Measurements from ENCODE around the gene ILF3.

ILF3 gene

GRCh38 chr19:10701955-10702525 lies 47.9 kb downstream of the ILF3 start:
- FAIRE-seq, result no peak

DNA sequence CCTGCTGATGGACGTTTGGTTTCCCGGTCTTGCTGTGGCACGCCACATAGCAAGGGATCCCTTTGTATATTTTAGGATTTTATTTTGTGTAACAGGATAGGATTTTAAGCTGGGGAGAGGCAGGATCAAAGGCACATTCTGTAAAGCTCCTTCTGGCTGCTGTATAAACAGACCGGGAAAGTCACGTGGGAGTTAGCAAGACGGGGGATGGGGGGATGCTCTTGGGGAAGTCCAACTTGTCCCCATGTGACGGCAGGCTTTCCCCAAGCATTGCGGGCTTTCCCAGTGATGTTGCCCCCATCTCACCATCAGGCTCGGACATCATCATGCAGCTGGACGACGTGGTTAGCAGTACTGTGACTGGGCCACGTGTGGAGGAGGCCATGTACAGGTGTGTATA lies 52.8 kb downstream of the ILF3 start:
- no peak for FAIRE-seq

DNA sequence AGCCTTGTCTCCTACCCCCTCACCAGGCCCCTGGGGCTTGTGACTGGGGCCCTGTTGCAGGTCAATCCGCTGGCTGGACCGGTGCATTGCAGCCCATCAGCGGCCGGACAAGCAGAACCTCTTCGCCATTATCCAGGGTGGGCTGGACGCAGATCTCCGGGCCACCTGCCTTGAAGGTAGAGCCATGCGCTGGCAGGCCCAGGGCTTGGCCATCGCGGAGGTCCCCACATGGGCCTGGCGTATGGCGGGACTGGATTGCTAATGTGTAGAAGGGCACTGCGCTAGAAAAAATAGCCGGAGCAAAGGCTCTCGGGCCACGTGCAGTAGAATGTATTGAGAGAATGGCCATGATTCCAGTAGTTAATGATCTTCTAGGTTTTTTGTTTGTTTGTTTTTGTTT lies 53.3 kb downstream of the ILF3 start:
- FAIRE-seq, result no peak

GRCh38 chr19:10708291-10708690 lies 54.1 kb downstream of the ILF3 start:
- no peak for FAIRE-seq

GRCh38 chr19:10712045-10712444 lies 57.9 kb downstream of the ILF3 start:
- FAIRE-seq, result no peak

DNA sequence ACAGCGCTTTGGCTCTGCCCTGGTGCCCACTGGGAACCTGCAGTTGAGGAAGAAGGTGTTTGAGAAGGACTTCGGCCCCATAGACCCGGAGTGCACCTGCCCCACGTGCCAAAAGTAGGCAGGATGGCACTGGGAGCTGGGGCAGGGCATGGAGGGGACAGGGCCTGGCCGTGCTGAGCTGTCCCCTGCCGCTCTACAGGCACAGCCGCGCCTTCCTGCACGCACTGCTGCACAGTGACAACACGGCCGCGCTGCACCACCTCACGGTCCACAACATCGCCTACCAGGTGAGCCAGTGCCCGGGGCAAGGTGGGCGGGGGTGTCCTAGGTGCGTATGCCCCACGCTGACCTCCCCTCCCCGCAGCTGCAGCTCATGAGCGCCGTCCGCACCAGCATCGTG lies 58.6 kb downstream of the ILF3 start:
- no peak for FAIRE-seq

GRCh38 chr19:10713317-10713716 lies 59.2 kb downstream of the ILF3 start:
- no peak for FAIRE-seq

DNA sequence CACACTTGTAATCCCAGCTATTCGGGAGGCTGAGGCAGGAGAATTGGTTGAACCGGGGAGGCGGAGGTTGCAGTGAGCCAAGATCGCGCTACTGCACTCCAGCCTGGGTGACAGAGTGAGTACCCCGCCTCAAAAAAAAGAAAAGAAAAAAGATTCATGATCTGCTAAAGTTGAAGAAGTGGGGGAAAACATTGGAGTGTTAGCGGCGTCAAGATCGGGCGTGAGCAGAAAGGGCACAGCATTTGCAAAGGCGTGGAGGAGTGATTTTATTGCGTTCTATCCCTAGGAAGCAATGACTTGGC lies 62.9 kb downstream of the ILF3 start:
- FAIRE-seq, result no peak

DNA sequence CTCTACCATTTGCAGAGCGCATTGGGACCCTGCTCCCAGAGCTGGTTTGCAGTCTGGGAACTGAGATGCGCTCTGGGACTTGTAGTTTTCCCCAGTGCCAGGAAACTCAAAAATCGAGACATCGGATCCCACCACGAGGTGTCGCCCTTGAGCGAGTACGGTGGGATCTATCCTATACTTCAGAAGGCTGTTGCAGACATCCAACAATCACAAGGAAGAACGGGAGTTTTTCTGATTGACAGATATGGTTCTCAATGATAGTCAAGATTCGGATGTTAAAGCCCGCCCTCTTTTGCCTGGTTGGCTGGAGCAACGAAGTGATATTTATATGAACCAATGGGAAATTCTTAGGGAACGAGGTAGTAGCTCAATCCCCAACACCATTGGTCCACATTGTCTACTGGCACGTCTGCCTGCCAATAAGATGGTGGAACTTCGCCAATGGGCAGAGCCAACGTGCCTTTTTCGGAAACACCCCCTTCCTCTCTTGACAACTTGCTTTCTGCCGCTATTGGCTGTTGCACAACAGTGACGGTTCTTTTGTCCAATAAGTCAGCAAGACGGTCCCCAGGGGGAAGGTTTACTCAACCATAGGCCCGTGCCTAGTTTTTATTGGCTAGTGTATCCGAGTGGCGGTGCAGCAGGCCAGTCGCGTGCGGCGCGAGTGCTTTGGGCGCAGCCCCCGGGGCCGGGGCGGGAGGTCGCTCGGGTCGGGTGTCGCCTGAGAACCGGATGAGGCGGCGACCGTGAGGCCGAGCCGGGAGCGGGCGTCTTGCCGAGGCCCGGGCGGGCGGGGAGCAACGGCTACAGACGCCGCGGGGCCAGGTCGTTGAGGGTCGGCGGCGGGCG lies 63.4 kb downstream of the ILF3 start, which contains the start of gene DNM2:
TSS of gene DNM2 (plus strand) at position 724 of the 849 bp plus-strand sequence. CDS start 164 bp downstream, outside the sequence.
- FAIRE-seq, result peak; percentile 98

DNA sequence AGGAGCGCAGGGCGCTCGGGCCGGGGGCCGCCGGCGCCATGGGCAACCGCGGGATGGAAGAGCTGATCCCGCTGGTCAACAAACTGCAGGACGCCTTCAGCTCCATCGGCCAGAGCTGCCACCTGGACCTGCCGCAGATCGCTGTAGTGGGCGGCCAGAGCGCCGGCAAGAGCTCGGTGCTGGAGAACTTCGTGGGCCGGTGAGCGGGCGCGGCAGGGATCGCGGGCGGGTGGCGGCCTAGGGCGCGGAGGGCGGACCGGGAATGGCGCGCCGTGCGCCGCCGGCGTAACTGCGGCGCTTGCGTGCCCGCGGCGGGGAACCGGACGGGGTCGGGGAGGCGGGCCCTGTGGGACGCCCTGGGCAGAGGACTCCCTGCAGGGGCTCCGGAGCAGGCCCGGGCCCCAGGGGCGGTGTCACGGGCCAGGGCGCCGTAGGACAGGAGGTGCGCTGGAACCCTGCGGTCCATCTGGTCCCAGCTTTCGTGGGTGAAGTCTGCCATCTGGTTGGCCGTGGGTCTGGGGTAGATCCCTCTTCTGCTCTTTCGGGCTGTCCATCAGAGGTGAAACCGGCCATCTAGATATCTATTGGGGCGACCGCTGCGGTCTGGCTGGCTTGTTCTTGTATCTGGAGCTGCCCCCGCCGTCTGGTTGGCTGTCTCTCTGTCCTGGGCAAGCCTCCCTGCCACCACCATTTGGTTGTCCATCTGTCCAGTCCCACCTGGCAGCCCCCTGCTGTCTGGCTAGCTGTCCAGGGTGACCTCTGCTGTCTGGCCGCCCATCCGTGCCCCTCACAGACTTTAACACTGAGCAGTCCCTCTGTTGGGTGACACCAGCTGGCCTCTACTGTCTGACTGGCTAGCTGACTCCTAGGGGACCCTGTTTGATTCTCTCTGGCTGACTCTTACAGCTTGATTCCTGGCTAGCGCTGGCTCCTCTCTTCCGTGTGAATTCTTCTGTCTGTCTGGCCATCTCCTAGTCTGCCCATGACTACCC lies 64.4 kb downstream of the ILF3 start:
- FAIRE-seq, result no peak

DNA sequence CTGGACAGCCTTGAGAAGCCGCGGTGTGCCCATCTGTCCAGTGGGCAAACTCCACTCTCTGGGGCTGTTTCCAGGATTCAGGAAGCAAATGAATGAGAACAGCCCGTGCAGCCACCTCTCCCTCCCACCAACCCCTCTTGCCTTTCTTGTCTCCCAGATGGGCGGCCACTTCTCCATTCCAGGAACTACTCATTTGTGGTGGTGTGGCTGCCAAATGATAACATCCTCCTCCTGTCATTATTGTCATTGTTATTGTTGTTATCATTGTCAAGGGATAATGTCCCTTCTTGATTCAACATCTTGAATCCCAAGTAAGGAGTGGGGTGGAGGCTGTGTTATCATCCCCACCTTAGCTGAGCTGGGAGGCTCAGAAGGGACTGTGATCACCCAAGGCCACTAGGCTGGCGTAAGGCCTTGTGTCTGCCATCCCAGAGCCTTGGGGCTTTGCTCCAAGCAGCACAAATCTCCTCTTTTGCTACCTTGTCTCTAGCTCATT lies 65.4 kb downstream of the ILF3 start:
- no peak for FAIRE-seq

DNA sequence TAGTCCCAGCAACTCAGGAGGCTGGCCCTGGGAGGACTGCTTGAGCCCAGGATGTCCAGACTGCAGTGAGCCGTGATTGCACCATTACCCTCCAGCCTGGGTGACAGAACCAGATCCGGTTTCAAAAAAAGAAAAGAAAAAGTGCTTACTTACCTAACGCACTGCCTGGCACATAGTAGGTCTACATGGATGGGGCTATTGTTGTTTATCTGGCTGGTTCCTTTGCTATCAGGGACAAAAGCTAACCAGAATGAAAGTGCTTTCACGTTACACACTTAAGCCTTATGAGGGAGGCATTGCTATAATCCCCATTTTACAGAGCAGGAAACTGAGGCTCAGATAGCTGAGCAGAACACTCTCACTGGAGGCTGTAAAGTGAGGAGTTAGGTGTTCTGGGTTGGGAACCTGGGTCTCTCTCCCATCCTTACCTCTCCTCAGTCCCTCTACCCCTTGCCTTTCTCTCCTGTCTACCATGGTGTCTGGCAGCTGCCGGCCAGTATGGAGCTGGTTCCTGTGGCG lies 66.5 kb downstream of the ILF3 start:
- no peak for FAIRE-seq

DNA sequence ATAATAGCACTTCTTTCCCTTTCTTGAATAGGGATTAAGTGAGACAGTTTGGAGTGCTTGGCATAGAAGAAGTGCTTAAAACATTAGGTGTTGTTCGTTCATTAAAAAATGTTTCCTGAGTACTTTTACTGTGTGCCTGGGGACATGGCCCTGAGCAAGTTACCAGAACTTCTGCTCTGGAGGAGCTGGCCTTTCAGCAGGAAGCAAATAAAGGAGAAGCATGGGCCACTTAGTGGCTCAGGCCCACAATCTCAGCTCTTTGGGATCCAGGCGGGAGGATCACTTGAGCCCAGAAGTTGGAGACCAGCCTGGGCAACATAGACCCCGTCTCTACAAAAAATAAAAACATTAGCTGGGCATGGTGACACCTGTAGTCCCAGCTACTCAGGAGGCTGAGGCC lies 69.4 kb downstream of the ILF3 start:
- FAIRE-seq, result no peak

DNA sequence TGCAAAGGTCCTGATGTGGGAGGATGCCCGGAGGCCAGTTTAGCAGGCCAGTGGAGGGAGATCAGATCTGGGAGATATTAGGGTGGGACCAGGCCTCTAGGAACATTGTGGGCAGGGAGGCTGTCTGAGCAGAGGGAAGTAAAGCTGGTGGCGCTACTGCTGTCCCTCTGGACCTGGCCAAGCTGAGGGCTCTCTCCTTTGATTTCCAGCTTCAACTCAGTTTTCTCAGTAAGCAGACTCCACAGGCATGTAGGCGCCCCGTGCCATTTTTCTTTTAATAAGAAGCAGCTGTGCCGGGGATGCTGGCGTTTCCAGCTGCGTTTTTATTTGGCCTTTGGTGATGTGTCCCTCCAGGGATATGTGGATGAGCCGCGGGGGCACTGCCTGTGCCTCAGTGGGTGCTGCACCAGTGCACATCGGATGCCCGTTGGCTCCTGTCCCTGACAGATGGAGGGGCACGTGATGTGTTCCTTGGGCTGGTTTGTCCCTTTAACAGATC lies 70.5 kb downstream of the ILF3 start:
- FAIRE-seq, result no peak

GRCh38 chr19:10725415-10725814 lies 71.3 kb downstream of the ILF3 start:
- no peak for FAIRE-seq

DNA sequence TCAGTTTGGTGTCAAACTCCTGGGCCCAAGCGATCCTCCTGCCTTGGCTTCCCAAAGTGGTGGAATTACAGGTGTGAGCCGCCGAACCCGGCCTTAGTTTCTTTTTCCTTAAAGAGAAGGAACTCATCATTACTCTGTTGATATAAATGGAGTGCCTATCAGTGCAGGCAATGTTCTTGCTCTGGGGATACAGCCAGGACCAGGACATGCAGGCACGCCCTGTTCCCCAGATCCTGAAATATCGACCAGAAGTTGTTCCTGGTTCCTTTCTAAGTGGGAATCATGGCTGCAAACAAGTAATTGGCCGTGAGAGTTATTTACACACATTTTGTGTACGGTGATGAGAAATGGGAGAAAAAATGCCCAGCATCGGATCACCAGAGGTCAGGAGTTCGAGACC lies 72.1 kb downstream of the ILF3 start:
- FAIRE-seq, result no peak

- FAIRE-seq, result no peak
These were observed 73.6 kb downstream of the ILF3 start for GRCh38 chr19:10727685-10728201.

DNA sequence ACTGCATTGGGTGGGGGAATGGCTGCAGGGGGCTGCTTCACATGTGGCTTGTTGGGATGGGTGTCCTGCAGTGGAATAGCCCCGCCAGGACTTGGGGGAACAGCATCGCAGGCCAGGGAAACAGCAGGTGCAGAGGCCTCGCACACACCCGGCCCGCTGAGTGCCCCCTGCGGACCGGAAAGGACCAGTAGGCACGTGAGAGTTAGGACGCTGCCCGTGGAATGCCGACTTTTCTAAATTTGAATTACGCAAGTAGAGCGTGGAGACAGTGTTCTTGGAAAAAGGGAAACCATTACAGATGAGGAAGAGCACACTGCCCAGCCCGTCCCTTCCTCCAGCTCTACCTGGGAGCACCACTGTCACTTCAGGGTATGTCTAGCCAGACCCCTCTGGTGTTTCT lies 75.3 kb downstream of the ILF3 start:
- no peak for FAIRE-seq

DNA sequence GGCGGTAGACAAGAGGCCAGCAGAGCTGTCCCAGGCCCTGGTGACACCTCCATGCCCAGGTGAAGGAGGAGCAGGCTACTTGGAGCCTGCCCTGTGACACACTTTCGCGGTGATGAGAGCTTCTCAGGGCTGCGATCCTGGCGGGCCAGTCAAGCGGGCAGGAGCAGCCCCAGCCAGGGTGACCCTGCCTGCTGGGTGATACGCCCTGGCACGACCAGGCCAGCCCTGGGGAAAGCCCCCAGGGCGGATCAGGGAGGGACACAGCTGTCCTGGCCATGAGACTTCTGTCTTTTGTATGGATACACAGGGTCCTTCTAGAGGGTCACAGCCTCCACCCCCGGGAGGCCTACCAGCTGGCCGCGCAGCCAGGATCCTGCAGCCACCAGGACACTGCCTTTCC lies 76.8 kb downstream of the ILF3 start:
- no peak for FAIRE-seq

DNA sequence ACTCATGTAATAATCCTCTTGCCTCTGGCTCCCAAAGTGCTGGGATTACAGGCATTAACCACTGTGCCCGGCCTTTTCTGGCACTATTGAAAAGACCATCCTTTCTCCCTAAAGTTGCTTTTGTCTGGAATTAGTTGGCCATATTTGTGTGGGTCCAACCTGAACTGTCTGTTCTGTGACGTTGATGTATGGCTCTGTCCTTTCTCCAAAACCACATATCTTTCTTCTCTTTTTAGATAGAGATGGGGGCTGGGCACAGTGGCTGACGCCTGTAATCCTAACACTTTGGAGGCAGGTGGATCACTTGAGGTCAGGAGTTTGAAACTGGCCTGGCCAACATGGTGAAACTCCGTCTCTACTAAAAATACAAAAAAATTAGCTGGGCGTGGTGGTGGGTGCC lies 81.6 kb downstream of the ILF3 start:
- no peak for FAIRE-seq

DNA sequence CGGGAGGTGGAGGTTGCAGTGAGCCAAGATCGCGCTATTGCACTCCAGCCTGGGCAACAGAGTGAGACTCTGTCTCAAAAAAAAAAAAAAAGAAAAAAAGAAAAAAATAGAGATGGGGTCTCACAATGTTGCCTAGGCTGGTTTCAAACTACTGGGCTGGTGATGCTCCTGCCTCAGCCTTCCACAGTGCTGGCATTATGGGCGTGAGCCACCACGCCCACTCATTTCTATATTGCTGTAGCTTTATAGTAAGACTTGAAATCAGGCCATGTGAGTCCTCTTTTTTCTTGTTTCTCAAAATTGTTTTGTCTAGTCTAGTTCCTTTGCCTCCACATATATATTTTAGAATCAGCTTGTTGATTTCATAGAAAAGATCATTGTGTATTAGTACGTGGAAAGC lies 82.0 kb downstream of the ILF3 start:
- no peak for FAIRE-seq

- no peak for FAIRE-seq
These were observed 82.9 kb downstream of the ILF3 start for GRCh38 chr19:10736916-10737551.

Data from colon (tissue), 2 donors.